SK-N-SH (cell line): ENCODE results near the gene FADS3. TPM values are rescaled to one million over a fixed set of nuclear protein-coding genes. Genes with fewer than 3 reads are reported as not detected.

Experiments
- CTCF ChIA-PET: fragments of 300-600, 350-600 bp; formaldehyde crosslinking; extraction: SDS; loops from one replicate; lab custom pipeline; 2021; lab: Yijun Ruan, JAX
- POLR2A ChIA-PET: fragments of 350-600 bp; sonication (Branson Sonifier 250); formaldehyde crosslinking; extraction: SDS; loops from one replicate; lab custom pipeline; 2020; ENCODE audit warnings: antibody characterized with exemption, inconsistent platforms; lab: Yijun Ruan, JAX
- DNase-seq: peaks from one replicate; pipeline ENCODE4 v3.0.0; 2012
- H2AFZ ChIP-seq: fragments of 200-600 bp; sonication (generic); 2 replicates; pipeline ENCODE4 v1.8.1; 2016; ENCODE audit warnings: antibody characterized with exemption, mild to moderate bottlenecking, low read depth
- H3F3A ChIP-seq: fragments of 200-600 bp; sonication (generic); replicated peaks from 2 replicates; pipeline ENCODE3; 2016; ENCODE audit warnings: antibody characterized with exemption, mild to moderate bottlenecking; ENCODE audit not compliant: insufficient read depth
- H3K27ac ChIP-seq, 2 experiments: fragments of 200-500 bp in 1 of 2; fragments of 200-600 bp in 1 of 2; sonication (Bioruptor generic) in 1 of 2; sonication (generic), shearing (Covaris generic) in 1 of 2; 2 replicates each; pipeline versions ENCODE4 v1.5.1 to v1.6.1; 2014 to 2016; ENCODE audit warnings: low read depth in 2 of 2, inconsistent platforms in 1 of 2, low read length in 1 of 2, mild to moderate bottlenecking in 1 of 2, mixed read lengths in 1 of 2
- H3K27me3 ChIP-seq: fragments of 200-600 bp; sonication (generic), shearing (Covaris generic); 2 replicates; pipeline ENCODE4 v1.6.1; 2016; ENCODE audit warnings: mixed run types; ENCODE audit not compliant: insufficient read depth
- H3K36me3 ChIP-seq, 2 experiments: fragments of 200-500 bp in 1 of 2; fragments of 200-600 bp in 1 of 2; sonication (Bioruptor generic) in 1 of 2; sonication (generic) in 1 of 2; replicated peaks in 1 of 2; 2 replicates each; pipeline versions ENCODE3 to v1.5.1; 2014 to 2016; ENCODE audit warnings: low read length in 1 of 2, mild to moderate bottlenecking in 1 of 2; ENCODE audit not compliant: insufficient read depth in 2 of 2, control insufficient read depth in 1 of 2
- H3K4me1 ChIP-seq, 2 experiments: fragments of 200-500 bp in 1 of 2; fragments of 200-600 bp in 1 of 2; sonication (Bioruptor generic) in 1 of 2; sonication (generic), shearing (Covaris generic) in 1 of 2; 2 replicates each; pipeline versions ENCODE4 v1.5.1 to v1.6.1; 2014 to 2016; ENCODE audit warnings: low read depth in 1 of 2, low read length in 1 of 2, mixed run types in 1 of 2; ENCODE audit not compliant: insufficient read depth in 2 of 2, control insufficient read depth in 1 of 2
- H3K4me2 ChIP-seq: fragments of 200-600 bp; sonication (generic), shearing (Covaris generic); 2 replicates; pipeline ENCODE4 v1.6.1; 2017; ENCODE audit warnings: mixed run types
- H3K4me3 ChIP-seq, 2 experiments: fragments of 200-500 bp in 1 of 2; fragments of 200-600 bp in 1 of 2; sonication (Bioruptor generic) in 1 of 2; sonication (generic), shearing (Covaris generic) in 1 of 2; 2 replicates each; pipeline versions ENCODE4 v1.5.1 to v1.8.1; 2014 to 2016; ENCODE audit warnings: low read depth in 2 of 2, inconsistent platforms in 1 of 2, low read length in 1 of 2, mild to moderate bottlenecking in 1 of 2, mixed read lengths in 1 of 2, moderate library complexity in 1 of 2
- H3K79me2 ChIP-seq: fragments of 200-600 bp; sonication (generic); 2 replicates; pipeline ENCODE4 v1.8.1; 2017; ENCODE audit warnings: mild to moderate bottlenecking; ENCODE audit not compliant: insufficient read depth
- H3K9ac ChIP-seq: fragments of 200-600 bp; sonication (generic); 2 replicates; pipeline ENCODE4 v1.6.1; 2017; ENCODE audit warnings: mixed run types
- H3K9me2 ChIP-seq: fragments of 200-600 bp; sonication (generic); 2 replicates; pipeline ENCODE4 v1.6.1; 2017; ENCODE audit warnings: mixed run types
- H3K9me3 ChIP-seq: fragments of 200-600 bp; sonication (generic); 2 replicates; pipeline ENCODE4 v1.6.1; 2017; ENCODE audit warnings: mixed run types, mild to moderate bottlenecking, moderate library complexity
- H4K20me1 ChIP-seq: fragments of 200-600 bp; sonication (generic); 2 replicates; pipeline ENCODE4 v1.6.1; 2017; ENCODE audit warnings: mild to moderate bottlenecking, mixed run types; ENCODE audit not compliant: insufficient read depth
- EZH2phosphoT487 ChIP-seq: fragments of 200-600 bp; sonication (generic); IDR thresholded peaks from 2 replicates; pipeline ENCODE4 v1.6.1; 2017; ENCODE audit warnings: low read depth, mixed run types, mild to moderate bottlenecking, antibody characterized with exemption, moderate library complexity, borderline replicate concordance
- MEF2A ChIP-seq: IDR thresholded peaks from 2 replicates; pipeline ENCODE4 v1.4.0; 2012; ENCODE audit warnings: low read depth, borderline replicate concordance
- PBX3 ChIP-seq: IDR thresholded peaks from 2 replicates; pipeline ENCODE4; 2012
- REST ChIP-seq: IDR thresholded peaks from 2 replicates; pipeline ENCODE4 v1.6.1; 2012; ENCODE audit warnings: mild to moderate bottlenecking, low read depth, low read length, moderate library complexity
- RFX5 ChIP-seq: IDR thresholded peaks from 2 replicates; pipeline ENCODE4 v1.6.1; 2012; ENCODE audit warnings: mild to moderate bottlenecking, improper control_type of control experiment, low read length
- RXRA ChIP-seq: IDR thresholded peaks from 2 replicates; pipeline ENCODE4 v1.4.0; 2012; ENCODE audit warnings: low read depth, mild to moderate bottlenecking, borderline replicate concordance
- SIN3A ChIP-seq: IDR thresholded peaks from 2 replicates; pipeline ENCODE4 v1.6.1; 2012; ENCODE audit warnings: low read depth, mild to moderate bottlenecking, low read length, moderate library complexity, borderline replicate concordance
- TCF12 ChIP-seq: IDR thresholded peaks from 2 replicates; pipeline ENCODE4 v1.4.0; 2012
- YY1 ChIP-seq: IDR thresholded peaks from 2 replicates; pipeline ENCODE4 v1.4.0; 2012; ENCODE audit warnings: low read depth, mild to moderate bottlenecking
- WGBS: methylation state at CpG from one replicate; pipeline ENCODE4 v1.1.6; 2017; ENCODE audit warnings: low lambda C conversion rate; 5-methylcytosine and 5-hydroxymethylcytosine counted together
- polyA plus RNA-seq, 3 experiments: library from polyadenylated mRNA; depleted of rRNA; stranded (reverse); fragments of >200 nt; gene quantifications; 2 replicates each; pipeline ENCODE4 v1.2.3, GENCODE V29; 2012

Gene FADS3
- polyA plus RNA-seq, 1 of the 3 experiments (the other 2 are of a cell fraction) = 93.3 TPM

GRCh38 chr11:61925736-61926135 is 34.4 kb upstream of the FADS3 start:
- Histone ChIP-seq H3K27me3 (no peaks in the 10 kb centered on the region), H3K36me3 (no peaks in the 10 kb centered on the region), H3K79me2 (no peaks in the 10 kb centered on the region), H4K20me1 (no peaks in the 10 kb centered on the region), H3K4me1 (peaks cover 20 to 27% of the 10 kb centered on the region in 2 experiments), H3K9ac (no peak overlapping the region), H3F3A (no peaks in the 10 kb centered on the region), H2AFZ (no peak overlapping the region), H3K9me3 (no peaks in the 10 kb centered on the region), H3K27ac (no peak overlapping the region), H3K4me2 (no peak overlapping the region), H3K4me3 (no peak overlapping the region), H3K9me2 (no peaks in the 10 kb centered on the region)
- CTCF ChIA-PET = interaction anchor here (0.6 to 8.9 kb wide), 5 partner anchors 12 to 476 kb away, joined by 3 to 106 read pairs (median 3); no protein-coding TSS in a partner anchor
- no peak for DNase-seq
- POLR2A ChIA-PET = no interaction called here
- WGBS = 87% methylated on average over 2 of the region's 2 CpGs
- TF ChIP-seq REST (no peak), TCF12 (no peak), MEF2A (no peak), YY1 (no peak), RXRA (no peak), SIN3A (no peak)

- Histone ChIP-seq H3K9ac (no peak overlapping the region), H3K4me1 (peaks cover 20 to 32% of the 10 kb centered on the region in 2 experiments), H3K79me2 (no peaks in the 10 kb centered on the region), H3F3A (no peaks in the 10 kb centered on the region), H3K27me3 (no peaks in the 10 kb centered on the region), H3K27ac (peak overlapping the region in 1 of 2 experiments; percentile 93; a peak in 2 of 4 replicates), H2AFZ (0 out of 2 replicates have a peak overlapping the region, but pooled peaks have one; percentile 16), H3K4me2 (no peak overlapping the region; the same call in 1 of the 2 replicates), H3K9me2 (no peaks in the 10 kb centered on the region), H3K4me3 (no peak overlapping the region), H3K36me3 (no peaks in the 10 kb centered on the region), H3K9me3 (no peaks in the 10 kb centered on the region), H4K20me1 (no peaks in the 10 kb centered on the region)
- POLR2A ChIA-PET = interaction anchor here (0.8 to 2.2 kb wide), 4 partner anchors 16 to 131 kb away, joined by 3 to 12 read pairs (median 3); partner anchors contain the start of genes FEN1, FTH1 and TMEM258
- TF ChIP-seq RFX5 = no peak
- no peak for TF ChIP-seq MEF2A
- no peak for TF ChIP-seq SIN3A
- no peak for TF ChIP-seq PBX3
- no peak for TF ChIP-seq EZH2phosphoT487
- no peak for DNase-seq
- 93% methylated on average over 6 of the region's 6 CpGs for WGBS
- CTCF ChIA-PET = interaction anchor here (1.1 to 8.9 kb wide), 9 partner anchors 9 to 158 kb away, joined by 3 to 106 read pairs (median 6); no protein-coding TSS in a partner anchor
Measured at GRCh38 chr11:61924064-61924455, 32.7 kb upstream of the FADS3 start.
